Activated T-cell treated with anti-CD3 and anti-CD28 coated beads, Interleukin-2, amount 50 U/mL, for 1 hour (primary cell): ENCODE data around the gene RASSF8.

Experiments used
- DNase-seq: peaks from one replicate; pipeline ENCODE4 v3.0.0-alpha.2; 2020

RASSF8 gene

DNA sequence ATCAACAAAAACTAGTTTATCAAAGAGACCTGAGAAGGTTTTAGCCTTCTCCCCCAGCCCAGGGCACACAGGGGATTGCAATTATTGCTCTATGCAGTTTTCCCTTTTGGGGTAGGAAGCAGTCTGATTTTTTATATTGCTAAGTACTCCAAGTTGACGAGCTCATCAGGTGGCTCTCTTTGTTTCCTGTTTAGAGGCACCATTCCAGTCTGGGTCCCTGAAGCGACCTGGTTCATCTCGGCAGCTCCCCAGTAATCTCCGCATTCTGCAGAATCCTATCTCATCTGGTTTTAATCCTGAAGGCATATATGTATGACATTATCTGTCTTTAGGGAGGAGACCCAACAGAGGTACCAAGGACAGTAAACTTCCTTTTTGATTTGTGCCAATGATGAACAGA is 110.0 kb downstream of the RASSF8 start:
- no peak for DNase-seq

DNA sequence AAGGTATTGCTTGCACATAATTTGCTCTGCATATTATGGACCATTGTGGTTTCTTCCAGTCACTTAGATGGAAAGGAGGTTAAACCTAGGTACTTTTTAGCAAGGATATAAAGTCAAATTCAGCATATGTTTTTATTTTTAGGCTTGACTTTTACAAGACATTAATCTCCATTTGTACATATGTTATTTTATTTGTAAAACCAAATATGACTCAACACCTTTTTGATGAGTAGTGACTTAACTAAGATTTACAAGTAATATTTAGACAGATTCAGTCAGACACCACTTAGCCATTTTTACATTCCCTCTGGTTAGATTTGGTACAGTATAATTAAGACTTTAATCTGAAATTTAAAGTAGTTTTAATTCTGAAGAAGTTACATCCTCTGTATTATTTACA is 111.3 kb downstream of the RASSF8 start:
- DNase-seq = no peak

DNA sequence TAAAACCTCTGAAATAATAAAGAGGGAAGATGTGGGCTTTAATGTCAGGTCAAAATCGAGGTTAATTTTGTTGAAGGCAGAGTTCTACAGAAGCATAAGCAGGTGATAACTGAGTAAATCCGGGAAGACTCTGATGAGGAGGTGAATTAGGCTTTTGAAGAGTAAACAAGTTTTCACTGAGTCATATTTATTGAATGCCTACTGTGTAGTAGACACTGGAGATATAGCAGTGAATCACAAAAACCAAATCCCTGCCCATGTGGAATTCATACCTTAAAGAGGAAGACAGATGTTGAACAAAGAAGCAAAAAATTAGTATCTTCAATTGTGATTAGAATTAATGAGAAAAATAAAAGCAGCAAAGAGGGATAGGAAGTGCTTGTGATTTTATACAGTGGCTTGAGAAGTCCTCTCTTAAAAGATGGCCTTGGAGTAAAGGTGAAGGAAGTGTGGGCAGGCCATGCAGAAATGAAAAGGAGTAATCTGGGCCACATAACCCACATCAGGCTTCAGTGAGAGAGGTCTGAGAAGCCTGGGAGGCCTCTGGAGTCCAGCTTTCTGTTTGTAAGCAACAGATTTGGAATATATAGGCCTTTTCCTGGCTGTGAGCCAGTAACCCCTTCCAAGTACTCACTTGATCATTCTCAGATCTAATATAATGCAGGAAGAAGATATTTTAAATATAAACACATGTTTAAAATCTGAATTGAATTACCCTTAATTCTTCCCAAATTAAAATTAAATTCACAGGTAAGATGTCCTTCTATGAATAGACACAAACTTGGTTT is 119.6 kb downstream of the RASSF8 start:
- no peak for DNase-seq

DNA sequence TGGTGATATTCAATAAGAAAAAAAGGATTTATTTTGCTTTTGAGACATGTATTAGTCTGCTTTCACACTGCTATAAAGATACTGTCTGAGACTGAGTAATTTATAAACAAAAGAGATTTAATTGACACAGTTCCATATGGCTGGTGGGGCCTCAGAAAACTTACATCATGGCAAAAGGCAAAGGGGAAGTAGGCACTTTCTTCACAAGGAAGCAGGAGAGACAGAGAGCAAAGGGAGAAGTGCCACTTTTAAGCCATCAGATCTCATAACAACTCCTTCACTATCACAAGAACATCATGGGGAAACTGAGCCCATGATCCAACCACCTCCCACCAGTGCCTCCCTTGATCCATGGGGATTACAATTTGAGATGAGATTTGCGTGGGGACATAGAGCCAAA is 122.4 kb downstream of the RASSF8 start:
- no peak for DNase-seq

DNA sequence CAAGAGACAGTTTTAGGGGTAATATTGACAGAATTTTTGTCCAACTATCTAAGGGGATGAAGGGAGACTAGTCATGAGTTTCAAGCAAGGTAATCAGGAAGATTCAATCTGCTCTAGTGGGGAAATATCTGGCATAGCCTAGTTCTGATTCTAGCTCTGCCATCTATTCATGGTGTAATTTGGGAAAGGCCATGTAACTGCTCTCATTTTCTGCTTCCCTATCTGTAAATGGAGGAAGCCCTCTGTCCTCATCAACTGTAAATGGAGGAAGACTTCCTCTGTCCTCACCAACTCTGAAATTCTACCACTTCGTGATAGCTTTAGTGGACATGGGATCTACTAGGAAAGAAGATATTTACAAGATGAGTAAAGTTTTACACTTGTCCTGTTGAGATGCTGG is 128.5 kb downstream of the RASSF8 start:
- no peak for DNase-seq

DNA sequence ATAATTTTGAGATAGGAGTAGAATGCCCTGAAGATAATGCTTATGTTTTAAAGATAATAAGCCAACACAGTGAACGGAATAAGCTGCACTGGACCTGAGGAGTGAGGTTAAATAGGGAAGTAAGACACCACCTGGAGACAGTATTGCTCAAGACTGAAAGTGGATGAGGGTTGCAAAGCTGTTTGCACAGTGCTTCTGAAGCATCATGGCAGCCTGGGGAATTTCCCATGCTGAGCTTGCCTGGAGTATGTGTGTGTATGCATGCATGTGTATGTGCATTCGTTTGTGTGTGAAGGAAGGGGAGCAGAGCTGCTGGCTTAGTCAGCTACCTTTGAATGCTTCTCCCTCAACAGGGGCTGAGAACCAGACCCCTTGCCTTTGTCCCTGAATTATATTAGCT is 130.5 kb downstream of the RASSF8 start:
- no peak for DNase-seq

DNA sequence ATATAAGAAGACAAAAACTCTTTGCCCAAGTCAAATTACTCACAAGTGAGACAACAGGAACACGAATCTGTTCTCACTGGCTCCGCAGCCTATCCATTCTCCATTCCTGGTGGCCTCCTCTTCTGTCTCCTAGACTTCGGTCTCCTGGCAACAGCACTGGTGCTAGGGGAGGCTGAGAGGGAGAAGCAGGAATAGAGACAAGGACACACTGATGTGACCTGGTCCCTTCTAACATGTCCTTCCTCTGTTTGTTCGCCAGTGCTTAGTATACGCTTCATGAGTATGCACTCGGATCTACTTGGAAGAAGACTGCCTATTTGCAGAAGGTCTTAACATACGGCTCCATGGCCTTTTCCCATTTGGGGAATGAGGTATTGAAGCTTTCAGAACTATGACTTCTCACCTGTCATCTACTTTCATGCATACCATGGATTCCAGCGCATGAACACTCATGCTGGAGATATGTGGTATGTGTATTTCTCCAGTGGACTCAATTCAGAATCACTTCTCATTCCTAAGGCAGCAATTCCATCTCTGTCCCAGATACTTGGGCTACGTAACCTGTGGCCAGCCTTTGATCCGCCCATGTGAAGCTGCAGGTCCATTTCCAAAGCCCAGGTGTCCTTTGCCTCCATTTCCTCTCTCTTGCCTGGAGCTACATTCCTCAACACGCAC is 132.5 kb downstream of the RASSF8 start:
- DNase-seq = no peak

DNA sequence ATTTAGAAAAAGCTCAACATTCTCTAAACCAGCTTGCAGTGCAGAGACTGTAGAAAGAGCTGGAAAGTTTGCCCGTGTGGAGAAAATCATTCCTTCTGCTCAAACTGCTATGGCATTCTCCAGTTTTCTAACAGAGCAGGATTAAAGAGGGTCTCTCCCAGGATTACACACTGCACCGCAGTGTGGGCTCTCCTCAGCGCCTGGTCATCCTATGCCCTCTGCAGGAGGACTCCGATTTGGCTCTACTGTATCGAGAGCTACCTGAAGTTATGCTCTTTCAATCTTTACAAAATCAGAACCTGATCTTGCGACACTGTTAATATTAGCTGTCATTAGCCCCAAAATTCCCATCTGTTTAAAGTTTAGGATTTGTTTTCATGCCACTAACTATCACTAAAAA is 133.3 kb downstream of the RASSF8 start:
- no peak for DNase-seq

DNA sequence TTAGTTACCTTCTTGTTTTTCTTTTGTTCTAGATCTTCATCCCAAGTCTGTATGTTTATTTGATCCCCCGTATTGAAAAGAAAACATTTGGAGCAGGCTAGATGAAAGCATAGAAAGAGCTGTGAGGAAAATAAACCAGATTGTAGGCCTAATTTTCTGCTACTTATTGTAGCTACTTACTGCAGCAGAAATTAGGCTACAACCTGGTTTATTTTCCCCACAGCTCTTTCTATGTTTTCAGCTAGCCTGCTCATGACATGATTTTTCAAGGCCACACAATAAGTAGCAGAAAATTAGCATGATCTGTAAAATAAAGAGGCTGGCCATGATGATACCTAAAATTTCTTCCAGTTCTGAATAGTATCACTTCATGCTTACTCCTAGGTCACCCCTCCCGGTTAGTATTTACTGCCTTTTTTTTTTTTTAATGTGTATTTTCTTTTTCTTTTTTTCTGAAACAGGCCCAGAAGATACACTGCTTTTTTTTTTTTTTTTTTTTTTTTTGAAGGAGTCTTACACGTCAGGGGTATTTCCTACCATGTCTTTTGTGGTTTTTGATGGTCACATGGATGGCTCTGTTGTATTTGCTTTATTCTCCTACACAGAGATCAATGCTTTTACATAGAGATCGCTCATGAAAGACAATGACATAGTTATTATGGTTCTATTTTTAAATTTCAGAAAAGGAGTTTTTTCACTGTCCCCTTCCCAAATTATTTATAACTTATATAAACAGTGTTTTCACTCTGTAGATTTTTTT is 134.0 kb downstream of the RASSF8 start:
- DNase-seq = no peak

DNA sequence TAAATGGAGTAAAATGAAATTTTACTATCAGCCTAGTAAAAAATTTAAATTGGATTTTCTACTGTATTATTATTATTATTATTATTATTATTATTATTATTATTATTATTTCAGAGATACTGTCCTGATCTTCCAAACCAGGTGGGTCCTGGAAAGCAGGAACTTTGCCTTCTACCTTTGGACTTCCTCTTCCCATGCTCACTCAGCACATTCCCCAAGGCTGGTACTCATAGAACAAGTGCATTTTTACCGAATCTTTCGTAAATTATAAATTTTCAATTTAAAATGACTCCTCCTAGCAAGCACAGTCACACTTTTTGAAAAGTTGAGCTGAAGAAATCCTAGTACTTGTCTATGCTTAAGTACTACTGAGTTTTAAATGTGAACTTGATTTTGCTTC is 136.7 kb downstream of the RASSF8 start:
- DNase-seq = no peak

DNA sequence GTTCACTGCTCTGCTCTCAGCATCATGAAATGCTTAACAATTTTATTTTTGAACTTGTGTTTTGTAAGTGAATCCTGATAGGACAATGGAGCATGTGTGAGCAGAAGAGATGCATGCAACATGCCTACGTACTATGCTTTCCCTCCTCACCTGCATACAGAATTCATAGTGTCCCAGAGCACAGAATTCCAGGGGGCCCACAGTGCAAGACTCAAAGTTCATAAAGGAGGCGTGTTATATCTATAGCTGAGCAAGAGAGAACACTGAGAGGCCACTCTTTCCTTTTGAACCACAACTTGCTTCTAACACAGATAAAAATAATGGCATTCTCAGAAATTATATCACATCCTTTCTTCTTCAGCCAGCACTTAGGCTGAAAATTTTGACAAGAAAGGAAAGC is 137.6 kb downstream of the RASSF8 start:
- no peak for DNase-seq

DNA sequence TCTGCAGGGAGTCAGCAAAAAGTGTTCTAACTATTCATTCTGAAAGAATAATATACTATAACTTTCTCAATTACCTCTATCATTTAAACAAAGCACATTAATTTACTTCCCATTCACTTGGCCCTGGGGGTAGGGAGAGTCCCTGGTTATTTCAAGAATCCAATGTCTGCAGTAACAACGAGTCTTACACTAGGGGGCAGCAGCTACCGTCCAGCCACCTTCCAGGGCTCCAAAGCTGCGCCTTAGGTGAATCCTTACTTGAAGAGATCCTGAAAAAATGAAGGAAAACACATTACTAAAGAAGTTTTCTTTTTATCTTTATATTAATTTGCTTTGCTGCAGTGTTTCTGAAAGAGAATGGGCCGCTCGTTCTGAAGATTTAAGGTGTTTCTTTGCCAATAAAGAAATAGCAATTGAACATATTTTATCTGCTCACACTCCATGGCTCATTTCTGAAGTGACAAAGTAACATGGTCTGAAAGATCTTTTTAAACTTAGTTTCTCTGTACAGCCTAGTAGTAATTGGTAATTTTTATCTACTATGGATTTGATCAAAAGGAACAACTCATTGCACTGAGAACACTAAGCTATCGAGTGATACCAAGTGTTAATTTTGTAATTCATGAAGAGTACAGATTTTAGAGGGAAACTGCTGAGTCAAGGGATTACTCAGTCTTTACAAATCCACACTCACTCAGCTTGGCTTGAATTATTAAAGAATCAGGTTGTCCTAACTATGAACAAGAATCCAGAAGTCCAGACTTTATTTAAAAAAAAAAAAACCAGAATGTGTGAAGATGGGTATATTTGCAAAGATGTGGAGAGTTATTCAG is 138.8 kb downstream of the RASSF8 start:
- DNase-seq = peak; percentile 53

DNA sequence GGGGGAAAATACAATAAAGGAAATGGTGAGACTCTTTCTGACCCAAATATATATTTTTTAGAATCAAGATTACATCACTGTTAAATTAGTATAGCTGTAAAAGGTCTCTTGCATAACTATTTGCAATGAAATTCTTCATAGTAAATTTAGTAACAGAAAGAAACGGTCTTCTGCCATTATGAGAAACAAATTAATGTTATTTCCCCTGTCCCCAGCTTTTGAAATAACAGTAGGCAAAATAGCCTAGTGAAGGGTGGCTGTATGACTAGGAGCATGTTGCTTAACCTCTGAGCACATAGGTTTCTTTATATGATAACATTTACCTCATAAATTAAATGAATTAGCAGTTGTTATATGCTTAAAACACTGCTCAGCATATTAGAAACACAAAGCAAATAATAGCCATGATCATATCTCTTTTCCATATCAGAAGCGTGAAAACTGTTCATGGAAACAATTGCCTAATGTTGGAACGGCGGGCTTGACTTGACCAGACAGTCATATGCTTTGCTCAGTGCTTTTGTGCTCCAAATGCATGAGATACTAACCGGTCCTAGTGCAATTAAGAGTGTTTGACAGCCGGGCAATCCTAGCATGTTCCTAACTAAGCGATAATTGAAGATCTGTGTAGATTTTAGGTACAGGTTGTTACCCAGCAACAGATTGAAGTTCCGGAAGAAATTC is 142.3 kb downstream of the RASSF8 start:
- DNase-seq = no peak

DNA sequence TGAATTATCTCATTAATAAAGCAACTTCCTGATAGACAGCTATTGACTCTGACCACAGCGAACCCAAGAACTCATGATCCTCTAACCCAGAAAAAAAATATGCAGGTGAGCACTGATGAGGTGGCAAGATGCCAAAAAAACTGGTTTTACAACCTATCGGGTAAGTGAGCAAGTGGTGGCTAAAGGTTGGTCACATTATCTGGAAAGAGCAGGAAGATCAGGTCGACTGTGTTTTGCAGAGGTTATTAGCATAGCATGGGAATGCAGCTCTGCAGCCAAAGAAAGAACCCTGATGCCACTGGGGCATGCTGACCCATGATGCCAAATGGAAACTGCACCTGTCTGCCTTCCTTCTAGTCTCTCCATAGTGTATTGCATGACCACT is 142.9 kb downstream of the RASSF8 start:
- no peak for DNase-seq

DNA sequence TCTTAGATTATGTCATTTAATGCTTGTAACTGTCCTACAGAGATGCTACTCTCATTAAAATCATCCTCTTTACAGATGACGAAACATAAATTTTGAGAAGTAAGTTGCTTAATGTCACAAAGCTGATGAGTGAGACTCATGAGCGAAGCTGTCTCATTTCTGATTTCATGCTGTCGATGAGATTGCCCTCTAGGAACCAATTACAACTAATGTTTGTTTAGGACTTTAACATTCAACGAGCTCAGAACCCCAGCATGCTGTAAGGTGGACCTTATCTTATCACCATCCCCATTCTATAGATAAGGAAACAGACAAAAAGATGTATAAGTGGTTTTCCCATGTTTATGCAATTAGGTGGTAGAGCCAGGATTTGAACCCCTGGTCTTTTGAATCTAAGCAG is 143.3 kb downstream of the RASSF8 start:
- no peak for DNase-seq

DNA sequence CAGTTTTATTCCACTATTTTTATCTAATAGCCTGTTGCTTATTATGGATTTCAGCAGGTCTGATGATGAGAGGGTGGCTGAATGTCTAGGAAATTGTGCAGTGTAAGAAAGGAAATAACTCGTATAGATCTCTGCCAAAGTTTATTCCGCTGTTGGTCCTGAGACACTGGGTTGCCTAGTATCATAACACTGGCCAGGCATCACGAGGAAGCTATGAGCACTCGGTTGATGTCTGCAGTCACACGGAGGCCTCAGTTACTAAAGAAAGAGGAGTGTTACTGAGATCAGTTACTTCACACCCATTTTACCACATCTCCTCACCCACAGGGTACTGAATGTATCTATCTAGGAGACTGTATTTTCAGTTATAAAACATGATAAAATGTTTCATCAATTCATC is 144.5 kb downstream of the RASSF8 start:
- no peak for DNase-seq

DNA sequence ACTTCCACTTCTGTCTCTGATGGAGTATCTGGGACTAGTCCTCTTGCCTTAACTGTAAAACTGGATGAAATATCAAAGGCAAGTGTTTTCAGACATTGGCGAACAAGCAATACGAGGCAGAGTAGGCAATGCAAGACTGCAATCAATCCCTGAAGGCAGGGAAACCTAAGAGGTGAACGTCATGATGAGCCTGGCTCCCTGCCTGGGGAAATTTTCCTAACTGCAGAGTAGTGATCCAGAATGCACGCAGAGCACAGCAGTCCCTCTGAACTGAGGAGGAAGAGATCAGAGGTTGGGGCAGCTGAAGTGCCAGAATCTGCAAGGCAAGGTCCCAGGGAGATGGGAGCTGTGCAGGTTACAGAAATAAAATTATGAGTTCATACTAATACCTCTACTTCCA is 147.9 kb downstream of the RASSF8 start:
- DNase-seq = no peak

DNA sequence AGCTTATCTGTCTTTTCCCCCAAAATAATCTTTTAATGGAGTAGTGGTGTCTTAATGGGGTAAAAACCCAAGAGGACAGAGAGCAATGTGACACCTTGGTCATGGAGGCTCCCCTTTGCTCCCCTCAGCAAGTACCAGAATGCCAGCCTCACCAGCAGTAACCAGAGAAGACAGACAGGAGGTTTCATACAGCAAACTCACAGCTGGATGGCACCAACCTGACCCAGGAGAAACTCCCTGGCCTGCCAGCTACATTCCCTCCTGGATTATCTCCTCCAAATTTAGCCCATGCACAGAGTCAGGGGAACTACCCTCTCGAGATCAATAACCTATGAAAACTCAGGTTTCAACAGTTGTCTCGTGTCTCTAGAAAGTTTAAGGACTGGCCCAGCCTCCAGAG is 150.4 kb downstream of the RASSF8 start:
- DNase-seq = no peak

DNA sequence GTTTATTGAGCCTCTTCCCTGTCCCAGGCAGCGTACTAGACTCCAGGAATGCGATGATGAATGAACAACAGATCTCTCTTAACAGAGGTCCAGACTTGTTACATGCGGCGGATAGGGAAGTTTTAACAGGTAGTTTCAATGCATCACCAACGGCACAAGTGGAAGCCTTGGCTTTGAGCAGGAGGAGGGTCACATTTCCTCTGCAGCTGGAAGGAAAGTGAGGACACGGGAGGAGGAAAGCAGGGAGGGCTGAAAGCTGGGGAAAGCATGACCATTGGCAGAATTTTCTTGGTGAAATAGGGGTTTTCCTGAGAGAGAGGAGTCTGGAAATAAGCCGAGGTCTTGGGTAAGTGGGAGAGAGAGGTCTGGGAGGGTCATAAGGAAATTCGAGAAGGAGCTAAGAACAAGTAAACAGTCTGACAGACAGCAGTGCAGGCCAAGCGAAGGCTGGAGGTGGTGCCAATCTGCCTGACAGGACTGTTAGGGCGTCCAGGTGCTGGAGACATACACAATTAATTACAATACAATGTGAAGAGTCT is 150.9 kb downstream of the RASSF8 start:
- no peak for DNase-seq

DNA sequence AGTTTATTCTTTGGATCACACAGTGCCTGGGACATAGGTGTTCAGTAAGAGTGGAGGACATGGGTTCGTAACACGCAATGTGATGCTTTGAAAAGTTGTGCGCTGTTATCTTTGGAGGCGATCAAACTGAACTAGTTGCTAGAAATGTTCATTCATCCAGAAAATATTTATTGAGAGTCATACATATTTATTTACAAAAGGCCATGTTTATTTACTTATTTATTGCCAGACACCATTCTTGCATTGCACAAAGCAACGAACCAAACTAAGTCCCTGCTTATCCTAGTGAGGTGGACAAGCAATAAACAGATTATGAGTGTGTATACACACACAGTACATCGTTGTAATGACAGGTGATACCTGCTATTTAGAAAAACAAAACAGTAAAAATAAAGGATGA is 153.8 kb downstream of the RASSF8 start:
- no peak for DNase-seq

DNA sequence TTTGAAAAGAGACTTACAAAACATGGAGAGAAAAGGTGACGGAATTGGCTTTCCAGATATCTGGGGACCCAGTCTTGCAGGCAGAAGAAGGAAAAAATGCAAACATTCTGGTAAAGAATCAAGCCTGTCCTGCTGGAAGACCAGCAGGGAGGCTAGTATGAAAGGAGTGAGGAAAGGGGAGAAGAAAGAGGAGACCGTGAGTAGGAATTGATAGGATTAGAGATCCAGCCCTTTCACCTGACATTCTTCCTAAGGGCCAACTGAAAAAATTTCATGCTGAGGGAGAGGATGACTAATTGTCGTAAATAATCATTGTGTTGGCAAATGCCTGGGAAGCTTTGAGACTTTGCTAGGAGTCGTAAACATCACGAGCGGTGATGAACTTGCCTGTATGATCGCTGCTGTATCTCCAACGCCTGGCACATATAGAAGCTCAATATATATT is 154.2 kb downstream of the RASSF8 start:
- no peak for DNase-seq

DNA sequence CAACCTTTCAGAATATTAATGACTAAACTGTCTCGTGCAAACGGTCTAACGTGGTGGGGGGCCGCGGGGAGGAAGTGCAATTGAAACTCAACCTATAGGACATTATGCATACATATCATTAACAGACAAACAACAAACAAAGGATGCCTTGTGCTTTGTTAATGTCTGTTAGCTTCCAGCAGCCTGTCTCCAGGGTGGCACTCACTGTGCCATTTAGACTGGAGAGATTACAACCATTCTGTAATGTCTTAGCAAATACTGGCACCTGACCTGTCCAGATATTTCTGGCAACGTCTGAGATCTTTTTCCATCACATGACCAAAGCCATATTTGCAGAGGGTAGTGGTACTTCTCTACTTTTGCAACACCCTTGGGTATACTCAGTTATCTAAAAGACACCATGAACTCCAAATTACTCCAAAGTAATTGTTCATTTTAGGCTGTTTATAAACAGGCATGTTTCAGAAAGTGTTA is 154.7 kb downstream of the RASSF8 start:
- no peak for DNase-seq
